ENCODE data around the gene LRRC8A.
"Not testable (repeated sequence)": the region's sequence is repeated elsewhere in the genome, so short reads cannot be mapped to it uniquely, and the experiment has no call there.

Gene LRRC8A

GRCh38 chr9:128847803-128848202 is 34.1 kb upstream of the LRRC8A start:
- Histone ChIP-seq H3K27me3 (ENCODE audit: control insufficient read depth in 1 of 2, insufficient read depth in 2 of 2, low read length in 2 of 2) (no peaks in the 10 kb centered on the region), H3K4me1 (ENCODE audit: insufficient read depth, low read length) (no peaks in the 10 kb centered on the region), H3K27ac (ENCODE audit: low read depth, low read length) (no peak overlapping the region), H3K36me3 (ENCODE audit: insufficient read depth, low read length) (no peaks in the 10 kb centered on the region), H3K9ac (ENCODE audit: low read length) (no peak overlapping the region), H3K9me3 (ENCODE audit: low read length) (no peaks in the 10 kb centered on the region), H3K4me3 (ENCODE audit: low read depth in 1 of 2, low read length in 2 of 2) (no peak overlapping the region)

- not testable (repeated sequence) for H3K9me3 ChIP-seq (ENCODE audit: low read length); H3K9ac ChIP-seq (ENCODE audit: low read length); H3K4me3 ChIP-seq (ENCODE audit: low read depth in 1 of 2, low read length in 2 of 2); H3K27me3 ChIP-seq (ENCODE audit: control insufficient read depth in 1 of 2, insufficient read depth in 2 of 2, low read length in 2 of 2); H3K4me1 ChIP-seq (ENCODE audit: insufficient read depth, low read length); H3K27ac ChIP-seq (ENCODE audit: low read depth, low read length); H3K36me3 ChIP-seq (ENCODE audit: insufficient read depth, low read length)
These were observed 30.9 kb upstream of the LRRC8A start for GRCh38 chr9:128851024-128851423.

GRCh38 chr9:128851779-128852600 is 29.9 kb upstream of the LRRC8A start:
- H3K27ac ChIP-seq (ENCODE audit: low read depth, low read length); H3K9ac ChIP-seq (ENCODE audit: low read length); H3K4me3 ChIP-seq (ENCODE audit: low read depth in 1 of 2, low read length in 2 of 2); H3K27me3 ChIP-seq (ENCODE audit: control insufficient read depth in 1 of 2, insufficient read depth in 2 of 2, low read length in 2 of 2); H3K9me3 ChIP-seq (ENCODE audit: low read length); H3K4me1 ChIP-seq (ENCODE audit: insufficient read depth, low read length); H3K36me3 ChIP-seq (ENCODE audit: insufficient read depth, low read length): not testable (repeated sequence)

GRCh38 chr9:128852646-128853045 is 29.3 kb upstream of the LRRC8A start:
- H3K27ac ChIP-seq (ENCODE audit: low read depth, low read length); H3K9ac ChIP-seq (ENCODE audit: low read length); H3K36me3 ChIP-seq (ENCODE audit: insufficient read depth, low read length): not testable (repeated sequence)

GRCh38 chr9:128854454-128854853 is 27.5 kb upstream of the LRRC8A start:
- H3K4me1 ChIP-seq (ENCODE audit: insufficient read depth, low read length); H3K27me3 ChIP-seq (ENCODE audit: control insufficient read depth in 1 of 2, insufficient read depth in 2 of 2, low read length in 2 of 2); H3K9ac ChIP-seq (ENCODE audit: low read length); H3K36me3 ChIP-seq (ENCODE audit: insufficient read depth, low read length); H3K4me3 ChIP-seq (ENCODE audit: low read depth in 1 of 2, low read length in 2 of 2); H3K27ac ChIP-seq (ENCODE audit: low read depth, low read length); H3K9me3 ChIP-seq (ENCODE audit: low read length): not testable (repeated sequence)

More at GRCh38 chr9:128852646-128853045, 29.3 kb upstream of the LRRC8A start:
- not testable (repeated sequence) for H3K4me3 ChIP-seq (ENCODE audit: low read depth in 1 of 2, low read length in 2 of 2); H3K4me1 ChIP-seq (ENCODE audit: insufficient read depth, low read length); H3K9me3 ChIP-seq (ENCODE audit: low read length); H3K27me3 ChIP-seq (ENCODE audit: control insufficient read depth in 1 of 2, insufficient read depth in 2 of 2, low read length in 2 of 2)

GRCh38 chr9:128858476-128858875 is 23.5 kb upstream of the LRRC8A start:
- H3K4me1 ChIP-seq (ENCODE audit: insufficient read depth, low read length); H3K9me3 ChIP-seq (ENCODE audit: low read length); H3K36me3 ChIP-seq (ENCODE audit: insufficient read depth, low read length); H3K4me3 ChIP-seq (ENCODE audit: low read depth in 1 of 2, low read length in 2 of 2); H3K9ac ChIP-seq (ENCODE audit: low read length); H3K27ac ChIP-seq (ENCODE audit: low read depth, low read length); H3K27me3 ChIP-seq (ENCODE audit: control insufficient read depth in 1 of 2, insufficient read depth in 2 of 2, low read length in 2 of 2): not testable (repeated sequence)

- H3K27ac ChIP-seq (ENCODE audit: low read depth, low read length), result no peak overlapping the region
- H3K9ac ChIP-seq (ENCODE audit: low read length), result no peak overlapping the region
- H3K27me3 ChIP-seq (ENCODE audit: control insufficient read depth in 1 of 2, insufficient read depth in 2 of 2, low read length in 2 of 2), result no peaks in the 10 kb centered on the region
- H3K36me3 ChIP-seq (ENCODE audit: insufficient read depth, low read length), result no peaks in the 10 kb centered on the region
- H3K4me3 ChIP-seq (ENCODE audit: low read depth in 1 of 2, low read length in 2 of 2), result no peak overlapping the region
- H3K4me1 ChIP-seq (ENCODE audit: insufficient read depth, low read length), result no peaks in the 10 kb centered on the region
- no peaks in the 10 kb centered on the region for H3K9me3 ChIP-seq (ENCODE audit: low read length)
These were observed 21.0 kb upstream of the LRRC8A start for GRCh38 chr9:128860937-128861336.

GRCh38 chr9:128861501-128861900 is 20.4 kb upstream of the LRRC8A start:
- Histone ChIP-seq H3K27ac (ENCODE audit: low read depth, low read length) (no peak overlapping the region), H3K9ac (ENCODE audit: low read length) (no peak overlapping the region), H3K9me3 (ENCODE audit: low read length) (no peaks in the 10 kb centered on the region), H3K4me1 (ENCODE audit: insufficient read depth, low read length) (no peaks in the 10 kb centered on the region), H3K27me3 (ENCODE audit: control insufficient read depth in 1 of 2, insufficient read depth in 2 of 2, low read length in 2 of 2) (no peaks in the 10 kb centered on the region), H3K4me3 (ENCODE audit: low read depth in 1 of 2, low read length in 2 of 2) (no peak overlapping the region), H3K36me3 (ENCODE audit: insufficient read depth, low read length) (no peaks in the 10 kb centered on the region)

GRCh38 chr9:128862401-128862851 is 19.5 kb upstream of the LRRC8A start:
- Histone ChIP-seq H3K4me1 (ENCODE audit: insufficient read depth, low read length) (no peaks in the 10 kb centered on the region), H3K9me3 (ENCODE audit: low read length) (no peaks in the 10 kb centered on the region), H3K27me3 (ENCODE audit: control insufficient read depth in 1 of 2, insufficient read depth in 2 of 2, low read length in 2 of 2) (no peaks in the 10 kb centered on the region), H3K9ac (ENCODE audit: low read length) (no peak overlapping the region), H3K4me3 (ENCODE audit: low read depth in 1 of 2, low read length in 2 of 2) (no peak overlapping the region), H3K27ac (ENCODE audit: low read depth, low read length) (no peak overlapping the region), H3K36me3 (ENCODE audit: insufficient read depth, low read length) (no peaks in the 10 kb centered on the region)

GRCh38 chr9:128863647-128864046 is 18.3 kb upstream of the LRRC8A start:
- no peak overlapping the region for H3K9ac ChIP-seq (ENCODE audit: low read length)
- no peaks in the 10 kb centered on the region for H3K27me3 ChIP-seq (ENCODE audit: control insufficient read depth in 1 of 2, insufficient read depth in 2 of 2, low read length in 2 of 2)
- no peaks in the 10 kb centered on the region for H3K9me3 ChIP-seq (ENCODE audit: low read length)
- no peaks in the 10 kb centered on the region for H3K36me3 ChIP-seq (ENCODE audit: insufficient read depth, low read length)
- H3K4me1 ChIP-seq (ENCODE audit: insufficient read depth, low read length), result no peaks in the 10 kb centered on the region
- no peak overlapping the region for H3K4me3 ChIP-seq (ENCODE audit: low read depth in 1 of 2, low read length in 2 of 2)
- no peak overlapping the region for H3K27ac ChIP-seq (ENCODE audit: low read depth, low read length)

- Histone ChIP-seq H3K9me3 (ENCODE audit: low read length) (no peaks in the 10 kb centered on the region), H3K9ac (ENCODE audit: low read length) (no peak overlapping the region), H3K36me3 (ENCODE audit: insufficient read depth, low read length) (no peaks in the 10 kb centered on the region), H3K4me1 (ENCODE audit: insufficient read depth, low read length) (no peaks in the 10 kb centered on the region), H3K4me3 (ENCODE audit: low read depth in 1 of 2, low read length in 2 of 2) (no peak overlapping the region), H3K27me3 (ENCODE audit: control insufficient read depth in 1 of 2, insufficient read depth in 2 of 2, low read length in 2 of 2) (no peaks in the 10 kb centered on the region), H3K27ac (ENCODE audit: low read depth, low read length) (no peak overlapping the region)
These were observed 11.6 kb upstream of the LRRC8A start for GRCh38 chr9:128870128-128870940.

GRCh38 chr9:128870941-128871265 is 11.0 kb upstream of the LRRC8A start:
- not testable (repeated sequence) for H3K4me1 ChIP-seq (ENCODE audit: insufficient read depth, low read length); H3K27me3 ChIP-seq (ENCODE audit: control insufficient read depth in 1 of 2, insufficient read depth in 2 of 2, low read length in 2 of 2); H3K9ac ChIP-seq (ENCODE audit: low read length); H3K4me3 ChIP-seq (ENCODE audit: low read depth in 1 of 2, low read length in 2 of 2); H3K9me3 ChIP-seq (ENCODE audit: low read length); H3K27ac ChIP-seq (ENCODE audit: low read depth, low read length); H3K36me3 ChIP-seq (ENCODE audit: insufficient read depth, low read length)
